NT2/D1 (cell line): ENCODE data around the gene PPP2R3B.

ENCODE experiments used
- DNase-seq: peaks from one replicate; pipeline ENCODE4 v3.0.0-alpha.2; 2011; ENCODE audit warnings: low read depth, low spot score
- H3K27me3 ChIP-seq: 2 replicates; pipeline ENCODE4 v1.6.0; 2011; ENCODE audit warnings: mild to moderate bottlenecking; ENCODE audit not compliant: insufficient read length, insufficient read depth
- H3K36me3 ChIP-seq: 2 replicates; pipeline ENCODE4 v1.6.1; 2011; ENCODE audit warnings: mild to moderate bottlenecking, low read length, mixed read lengths; ENCODE audit not compliant: insufficient read depth, insufficient read length
- H3K4me1 ChIP-seq: 2 replicates; pipeline ENCODE4 v1.5.1; 2011; ENCODE audit not compliant: insufficient read depth, insufficient read length
- H3K4me3 ChIP-seq: 2 replicates; pipeline ENCODE4 v1.5.1; 2011; ENCODE audit warnings: low read depth; ENCODE audit not compliant: insufficient read length
- H3K9ac ChIP-seq: 2 replicates; pipeline ENCODE4 v1.6.0; 2011; ENCODE audit warnings: low read depth; ENCODE audit not compliant: insufficient read length
- H3K9me3 ChIP-seq: 2 replicates; pipeline ENCODE4 v1.5.1; 2011; ENCODE audit warnings: mild to moderate bottlenecking, low read length; ENCODE audit not compliant: insufficient read depth
- SUZ12 ChIP-seq: IDR thresholded peaks from 2 replicates; pipeline ENCODE4 v1.6.1; 2011; ENCODE audit not compliant: insufficient read length, insufficient read depth; ENCODE audit errors: extremely low read depth
- YY1 ChIP-seq: IDR thresholded peaks from 2 replicates; pipeline ENCODE4 v1.6.1; 2011; ENCODE audit not compliant: insufficient read length, insufficient read depth
- ZNF274 ChIP-seq: IDR thresholded peaks from 2 replicates; pipeline ENCODE4 v1.6.1; 2011; ENCODE audit warnings: mild to moderate bottlenecking, low read depth, low read length

Gene PPP2R3B

DNA sequence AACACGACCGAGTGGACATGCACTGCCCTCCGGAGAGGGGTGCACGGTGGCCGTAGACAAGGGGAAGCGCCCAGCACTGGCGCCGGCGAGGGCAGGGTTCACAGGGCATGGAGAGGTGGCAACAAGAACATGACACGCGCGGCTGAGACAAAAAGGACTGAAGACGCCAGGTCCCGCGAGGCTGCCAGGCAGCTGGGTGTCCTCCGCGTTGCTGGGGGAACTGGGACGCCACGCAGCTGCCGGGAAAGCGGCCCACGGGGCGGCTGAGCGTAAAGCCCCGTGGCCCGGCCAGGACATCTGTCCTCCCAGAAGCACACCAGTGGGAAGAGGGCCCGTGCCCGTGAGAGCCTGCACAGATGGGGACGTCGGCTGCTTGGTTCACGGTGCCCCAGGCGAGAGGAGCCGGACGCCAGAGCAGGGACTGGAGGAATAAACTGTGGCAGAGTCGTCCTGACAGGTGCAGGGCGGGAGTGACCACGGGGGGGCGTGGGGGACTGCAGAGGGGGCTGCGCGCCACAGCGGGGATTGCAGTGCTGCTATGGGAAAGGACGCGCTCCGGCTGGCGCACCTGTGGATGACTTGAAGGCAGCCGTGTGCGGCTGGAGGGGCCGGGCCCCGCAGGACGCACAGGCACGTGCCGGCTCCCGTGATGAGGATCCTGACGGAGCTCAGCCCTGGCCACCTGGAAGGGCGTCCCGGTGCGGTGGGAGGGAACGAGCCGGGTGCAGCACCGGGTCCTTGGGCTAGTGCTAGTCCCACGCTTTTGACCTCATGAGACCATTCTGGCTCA, 36.0 kb downstream of the PPP2R3B start:
- DNase-seq = no peak
- Histone ChIP-seq H3K9ac (no peak overlapping the region), H3K36me3 (peaks cover 33% of the 10 kb centered on the region), H3K27me3 (no peaks in the 10 kb centered on the region), H3K4me1 (peaks cover 3% of the 10 kb centered on the region), H3K4me3 (no peak overlapping the region), H3K9me3 (no peaks in the 10 kb centered on the region)
- TF ChIP-seq ZNF274 (no peak), SUZ12 (no peak), YY1 (no peak)

GRCh38 chrX:350148-350533, 36.6 kb downstream of the PPP2R3B start:
- no peak for DNase-seq
- Histone ChIP-seq H3K9ac (no peak overlapping the region), H3K27me3 (no peaks in the 10 kb centered on the region), H3K36me3 (peaks cover 35% of the 10 kb centered on the region), H3K9me3 (no peaks in the 10 kb centered on the region), H3K4me1 (peaks cover 3% of the 10 kb centered on the region), H3K4me3 (no peak overlapping the region)
- TF ChIP-seq SUZ12 (no peak), YY1 (no peak), ZNF274 (no peak)

DNA sequence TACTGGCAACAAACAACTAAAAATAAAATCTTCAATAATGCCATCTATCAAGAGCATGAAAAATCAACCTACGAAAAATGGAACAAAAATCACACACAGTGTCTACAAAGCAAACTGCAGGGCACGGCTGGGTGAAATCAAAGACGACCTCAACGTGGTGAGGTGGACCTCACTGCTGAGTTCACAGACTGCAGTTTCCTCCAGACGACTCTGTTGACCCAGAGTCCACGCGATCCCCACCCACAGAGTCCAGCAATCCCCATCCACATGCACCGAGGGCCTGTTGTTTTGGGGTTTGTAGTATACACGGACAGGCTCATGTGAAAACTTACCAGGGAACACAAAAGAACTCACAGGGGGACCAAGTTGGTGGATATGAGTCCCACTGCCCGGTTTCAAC, 37.0 kb downstream of the PPP2R3B start:
- no peak for DNase-seq
- H3K9me3 ChIP-seq = no peaks in the 10 kb centered on the region
- TF ChIP-seq ZNF274 = no peak
- no peak for TF ChIP-seq YY1
- TF ChIP-seq SUZ12 = no peak
- H3K27me3 ChIP-seq = no peaks in the 10 kb centered on the region
- no peak overlapping the region for H3K9ac ChIP-seq
- peaks cover 3% of the 10 kb centered on the region for H3K4me1 ChIP-seq
- peaks cover 35% of the 10 kb centered on the region for H3K36me3 ChIP-seq
- H3K4me3 ChIP-seq = no peak overlapping the region

DNA sequence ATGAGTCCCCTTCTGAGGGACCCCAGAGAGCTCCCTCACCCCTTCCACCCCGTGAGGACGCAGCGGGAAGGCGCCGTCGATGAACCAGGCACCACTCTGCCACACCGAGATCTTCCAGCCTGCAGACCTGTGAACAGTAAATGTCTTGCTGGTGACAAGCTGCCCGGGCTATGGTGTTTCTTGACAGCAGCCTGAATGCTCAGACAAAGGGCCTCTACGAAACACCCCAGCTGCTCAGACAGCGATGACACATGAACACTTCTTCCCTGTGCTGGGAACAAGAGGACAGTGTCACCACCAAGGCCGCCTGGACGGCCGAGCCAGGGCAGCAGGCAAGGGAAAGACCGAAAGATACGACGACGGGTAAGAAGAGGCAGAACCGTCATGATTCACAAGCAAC, 37.5 kb downstream of the PPP2R3B start:
- TF ChIP-seq SUZ12 = no peak
- no peak for TF ChIP-seq YY1
- TF ChIP-seq ZNF274 = no peak
- no peak for DNase-seq
- Histone ChIP-seq H3K4me1 (peaks cover 3% of the 10 kb centered on the region), H3K9me3 (no peaks in the 10 kb centered on the region), H3K27me3 (no peaks in the 10 kb centered on the region), H3K9ac (no peak overlapping the region), H3K4me3 (no peak overlapping the region), H3K36me3 (peaks cover 39% of the 10 kb centered on the region)

DNA sequence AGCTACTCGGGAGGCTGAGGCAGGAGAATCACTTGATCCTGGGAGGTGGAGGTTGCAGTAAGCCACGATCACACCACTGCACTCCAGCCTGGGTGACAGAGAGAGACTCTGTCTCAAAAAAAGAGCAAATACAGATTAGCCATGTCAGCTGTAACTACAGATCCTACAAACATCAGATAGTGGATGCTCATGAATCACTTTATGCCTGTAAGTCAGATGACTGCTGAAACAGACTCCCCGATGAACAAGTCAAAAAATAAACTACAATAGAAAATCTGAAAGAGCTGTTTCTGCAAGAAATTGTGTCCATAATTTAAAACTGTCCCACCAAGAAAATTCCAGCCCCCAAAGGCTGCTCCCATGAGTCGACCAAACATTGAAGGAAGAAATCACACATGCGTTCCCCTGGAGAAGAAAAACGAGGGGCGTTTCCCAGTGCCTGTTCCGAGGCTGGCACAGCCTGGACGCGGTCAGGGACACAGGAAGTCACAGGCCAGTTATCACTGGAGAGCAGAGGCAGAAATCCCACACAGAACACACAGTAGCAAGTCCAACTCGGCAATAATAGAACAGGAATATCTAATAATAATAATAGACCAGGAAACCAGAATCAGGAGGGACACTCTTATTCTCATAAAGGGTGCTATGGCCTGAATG, 38.1 kb downstream of the PPP2R3B start:
- Histone ChIP-seq H3K4me1 (peaks cover 3% of the 10 kb centered on the region), H3K9ac (no peak overlapping the region), H3K9me3 (no peaks in the 10 kb centered on the region), H3K27me3 (no peaks in the 10 kb centered on the region), H3K4me3 (no peak overlapping the region), H3K36me3 (peaks cover 41% of the 10 kb centered on the region)
- TF ChIP-seq ZNF274 (no peak), YY1 (no peak), SUZ12 (no peak)
- DNase-seq = no peak

DNA sequence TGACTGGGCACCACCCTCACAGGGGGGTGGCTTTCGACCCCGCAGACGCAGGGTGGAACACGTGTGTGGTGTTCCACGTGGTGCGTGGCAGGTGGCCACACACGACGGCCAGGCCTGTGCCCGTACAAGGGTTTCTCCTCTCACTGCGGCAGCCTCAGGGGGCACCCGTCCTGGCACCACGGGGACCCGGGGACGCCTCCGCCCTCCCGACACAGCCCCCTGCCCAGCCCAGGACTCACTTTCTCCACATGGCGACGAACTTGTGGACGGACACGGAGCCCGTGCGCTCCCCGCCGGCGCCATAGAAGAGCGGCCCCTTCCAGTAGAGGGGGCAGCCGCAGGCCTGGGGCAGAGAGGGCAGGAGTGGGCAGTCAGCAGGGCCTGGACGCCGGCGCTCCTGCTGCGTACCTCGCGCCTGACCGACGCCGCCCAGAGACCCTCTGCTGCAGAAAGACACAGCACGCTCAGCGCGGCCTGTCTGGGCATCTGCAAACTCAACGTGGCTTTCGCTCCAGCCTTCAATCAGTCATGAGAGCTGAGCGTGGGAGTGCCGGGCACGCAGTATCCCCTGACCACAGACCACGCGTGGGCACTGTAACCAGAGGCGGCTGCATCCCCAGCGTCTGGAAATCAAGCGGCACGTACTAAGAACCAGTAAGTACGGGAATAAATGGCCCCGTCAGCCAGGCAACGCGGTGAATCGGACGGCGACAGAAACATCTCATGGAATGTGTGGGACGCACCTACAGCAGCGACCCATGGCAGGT, 39.2 kb downstream of the PPP2R3B start:
- Histone ChIP-seq H3K4me3 (no peak overlapping the region), H3K36me3 (peaks cover 38% of the 10 kb centered on the region), H3K27me3 (no peaks in the 10 kb centered on the region), H3K4me1 (peaks cover 3% of the 10 kb centered on the region), H3K9me3 (no peaks in the 10 kb centered on the region), H3K9ac (no peak overlapping the region)
- no peak for DNase-seq
- no peak for TF ChIP-seq YY1
- no peak for TF ChIP-seq ZNF274
- no peak for TF ChIP-seq SUZ12
